Adrenal gland (tissue), 19 donors: ENCODE data around the gene NIPAL3. TPM values are rescaled to one million over a fixed set of nuclear protein-coding genes. Genes with fewer than 3 reads are reported as not detected.
A peak's percentile ranks its signal among the peaks of the same experiment; 100 is the strongest.

Source experiments
- DNase-seq, 7 donors: peaks; one replicate each; pipeline ENCODE4 v3.0.0-alpha.2; 2019 to 2020
- H3K27ac ChIP-seq, 5 donors: fragments of 200-600 bp; sonication (generic) in 4 of 5; 1 replicate in 3 of 5; 2 replicates in 2 of 5; pipeline versions ENCODE4 v1.5.1 to v1.8.0; 2016 to 2020; ENCODE audit warnings: mild to moderate bottlenecking in 1 of 5
- H3K27me3 ChIP-seq: fragments of 200-600 bp; 2 replicates; pipeline ENCODE4 v1.8.0; 2021
- H3K36me3 ChIP-seq, 2 donors: fragments of 200-600 bp; replicated peaks in 1 of 2; 1 replicate in 1 of 2; 2 replicates in 1 of 2; pipeline versions ENCODE4 v1.5.1 to v1.8.0; 2018 to 2022
- H3K4me1 ChIP-seq, 2 donors: fragments of 200-600 bp; replicated peaks in 1 of 2; 1 replicate in 1 of 2; 2 replicates in 1 of 2; pipeline versions ENCODE4 v1.5.1 to v1.8.0; 2018 to 2021
- H3K4me3 ChIP-seq, 4 donors: fragments of 200-600 bp; sonication (generic) in 3 of 4; one replicate each; pipeline ENCODE4 v1.5.1; 2016 to 2018
- H3K9me3 ChIP-seq, 3 donors: fragments of 200-600 bp; sonication (generic) in 1 of 3; replicated peaks in 1 of 3; 1 replicate in 2 of 3; 2 replicates in 1 of 3; pipeline versions ENCODE4 v1.5.1 to v1.8.0; 2016 to 2021
- CTCF ChIP-seq, 6 experiments: fragments of 450-650 bp in 4 of 6; fragments of 200-600 bp in 2 of 6; sonication (generic) in 1 of 6; IDR thresholded peaks; 1 replicate in 5 of 6; 2 replicates in 1 of 6; pipeline versions ENCODE4 v1.5.1 to v1.8.0; 2016 to 2021; ENCODE audit warnings: antibody characterized with exemption in 6 of 6, mild to moderate bottlenecking in 2 of 6, moderate library complexity in 1 of 6
- POLR2A ChIP-seq, 2 donors: fragments of 450-650 bp; IDR thresholded peaks; one replicate each; pipeline ENCODE4 v1.6.1; 2017; ENCODE audit warnings: antibody characterized with exemption in 2 of 2, mild to moderate bottlenecking in 2 of 2, moderate library complexity in 1 of 2
- WGBS, 4 donors: extraction: QIAGEN DNeasy Blood & Tissue Kit in 2 of 4; methylation state at CpG; one replicate each; pipeline versions ENCODE4 v1.1.5 to v1.1.7; 2013 to 2017; 5-methylcytosine and 5-hydroxymethylcytosine counted together
- intact Hi-C, 2 donors: fragments of 100-400 bp; cut with DNase I; formaldehyde crosslinking; loops; one replicate each; pipeline versions ENCODE4 v1.14.1 to v1.15.0; 2022 to 2023
- long read RNA-seq, 10 donors: library from polyadenylated mRNA in 3 of 10; unstranded in 2 of 10; stranded (forward) in 1 of 10; transcript quantifications; one replicate each; pipeline ENCODE4 v2.0.0 and lab custom pipeline, GENCODE V29; 2021 to 2026
- polyA plus RNA-seq, 3 donors: library from polyadenylated mRNA; stranded (reverse); fragments of 200-250 nt in 2 of 3; fragments of 350-450 nt in 1 of 3; fragmentation: Illumina TruSeq in 1 of 3; extraction: RNeasy Lipid Tissue Mini Kit (QIAGEN cat#74804) in 1 of 3; gene quantifications; one replicate each; pipeline ENCODE4 v1.2.3, GENCODE V29; 2013 to 2014
- total RNA-seq, 9 donors: library from RNA; depleted of rRNA in 4 of 9; stranded (reverse); fragments of >200 nt in 4 of 9; fragments of 120-200 nt in 1 of 9; fragmentation: NEBNext Ultra II Directional in 1 of 9; extraction: Animal tissue kit (Norgen Biotek cat#: 25700) in 1 of 9; gene quantifications; one replicate each; pipeline versions ENCODE4 v1.1.0 to v1.2.4, GENCODE V29; 2013 to 2023
- donor health status: healthy with polysubstance abuse.
- donor health status: Bipolar disorder and iron deficiency.
- donor health status: DM: yes; HTN: yes; CAD: no.
- donor health status: DM: no; HTN: no; CAD: no.
- donor health status: DM: no; HTN: no; CAD: no.
- donor health status: DM: yes; HTN: yes; CAD: no.

The NIPAL3 gene
- total RNA-seq = 10 to 100 TPM; 15.6 to 88.4 (median 29.4) TPM
- 1 to 10 TPM; 5.6 to 9.8 (median 8.8) TPM for polyA plus RNA-seq
- long read RNA-seq, donor 1, transcript NIPAL3-204 (12 exons, 1,711 nt) = major isoform, 6 of 7 reads
- long read RNA-seq, donor 1, partial matches to known transcripts = 0 of 7 reads
- long read RNA-seq, donor 1, other reads (novel, unspliced or antisense) = 0 of 7 reads
- long read RNA-seq, donor 2, partial matches to known transcripts = 0 of 3 reads
- long read RNA-seq, donor 2, other reads (novel, unspliced or antisense) = 0 of 3 reads
- long read RNA-seq, donor 3, partial matches to known transcripts = 21 of 22 reads
- long read RNA-seq, donor 3, other reads (novel, unspliced or antisense) = 0 of 22 reads
- long read RNA-seq, donor 4, partial matches to known transcripts = 0 of 23 reads
- long read RNA-seq, donor 4, other reads (novel, unspliced or antisense) = 20 of 23 reads
- long read RNA-seq, donor 5, transcript NIPAL3-204 (12 exons, 1,711 nt) = major isoform, 11 of 26 reads
- long read RNA-seq, donor 5, partial matches to known transcripts = 0 of 26 reads
- long read RNA-seq, donor 5, other reads (novel, unspliced or antisense) = 10 of 26 reads
- long read RNA-seq, donor 6, partial matches to known transcripts = 1 of 9 reads
- long read RNA-seq, donor 6, other reads (novel, unspliced or antisense) = 7 of 9 reads
- long read RNA-seq, donor 7, partial matches to known transcripts = 0 of 3 reads
- long read RNA-seq, donor 7, other reads (novel, unspliced or antisense) = 0 of 3 reads
- long read RNA-seq, donor 8, partial matches to known transcripts = 0 of 3 reads
- long read RNA-seq, donor 8, other reads (novel, unspliced or antisense) = 0 of 3 reads
- long read RNA-seq, donor 9, partial matches to known transcripts = 0 of 4 reads
- long read RNA-seq, donor 9, other reads (novel, unspliced or antisense) = 0 of 4 reads
- long read RNA-seq, donor 10, partial matches to known transcripts = 0 of 1 reads
- long read RNA-seq, donor 10, other reads (novel, unspliced or antisense) = 0 of 1 reads

GRCh38 chr1:24415334-24415909, at the start of gene NIPAL3:
Gene NIPAL3, plus strand, starts transcription at chr1:24415802. Its CDS starts 3,746 bp downstream, at chr1:24419548.
- H3K4me1 ChIP-seq = peaks cover 6 to 14% of the 10 kb centered on the region in 2 donors
- H3K27ac ChIP-seq = peak within 1 kb of the TSS in 1 of 5 donors; percentile 15
- intact Hi-C loops = no loop called here
- 1 to 5% (median 3%) methylated on average over 15 to 28 of the region's 28 CpGs for WGBS, 4 donors
- H3K4me3 ChIP-seq = peak within 1 kb of the TSS; percentile 12 to 66 (median 50)
- TF ChIP-seq POLR2A (IDR thresholded peaks at IDR 0.05) = peak in 1 of 2 donors; percentile 9
- TF ChIP-seq CTCF (IDR thresholded peaks at IDR 0.05) = peak; percentile 58 to 83 (median 78)
- no peaks in the 10 kb centered on the region for H3K27me3 ChIP-seq
- peak; percentile 97 to 99 (median 99) for DNase-seq
- H3K9me3 ChIP-seq = no peaks in the 10 kb centered on the region
- no peaks in the 10 kb centered on the region for H3K36me3 ChIP-seq

GRCh38 chr1:24366707-24367106, 48.9 kb upstream of the NIPAL3 start:
- peaks cover 0 to 8% of the 10 kb centered on the region in 2 donors for H3K4me1 ChIP-seq
- no peak for TF ChIP-seq POLR2A (IDR thresholded peaks at IDR 0.05)
- no peak for TF ChIP-seq CTCF (IDR thresholded peaks at IDR 0.05)
- H3K4me3 ChIP-seq = no peak overlapping the region
- H3K9me3 ChIP-seq = no peaks in the 10 kb centered on the region
- no peak for DNase-seq
- H3K27ac ChIP-seq = no peak overlapping the region
- WGBS, 4 donors = 86 to 100% (median 98%) methylated on average over 6 to 9 of the region's 9 CpGs
- H3K36me3 ChIP-seq = no peaks in the 10 kb centered on the region
- intact Hi-C loops = no loop called here
- no peaks in the 10 kb centered on the region for H3K27me3 ChIP-seq

GRCh38 chr1:24369199-24369598, 46.4 kb upstream of the NIPAL3 start:
- no peak for DNase-seq

More at GRCh38 chr1:24369199-24369598, 46.4 kb upstream of the NIPAL3 start:
- Histone ChIP-seq H3K4me3 (no peak overlapping the region), H3K9me3 (no peaks in the 10 kb centered on the region), H3K27ac (no peak overlapping the region), H3K4me1 (peaks cover 0 to 8% of the 10 kb centered on the region in 2 donors), H3K27me3 (no peaks in the 10 kb centered on the region), H3K36me3 (no peaks in the 10 kb centered on the region)
- no peak for TF ChIP-seq POLR2A (IDR thresholded peaks at IDR 0.05)
- TF ChIP-seq CTCF (IDR thresholded peaks at IDR 0.05) = no peak
- intact Hi-C loops = no loop called here
- 87 to 95% (median 91%) methylated on average over 4 of the region's 4 CpGs for WGBS, 4 donors
